K562 (cell line): ENCODE data around the gene PPP2R1A.

ENCODE experiments used
- BMI1 ChIP-seq: fragments of 150-350 bp; IDR thresholded peaks from 2 replicates; pipeline ENCODE4 v1.6.1; 2014; ENCODE audit warnings: low read length
- LARP7 ChIP-seq: fragments of 450-650 bp; IDR thresholded peaks from 2 replicates; pipeline ENCODE4 v1.6.1; 2016
- NR2F6 ChIP-seq: fragments of 450-650 bp; formaldehyde crosslinking; IDR thresholded peaks from 2 replicates; pipeline ENCODE4 v1.4.0; 2020; ENCODE audit warnings: mild to moderate bottlenecking
- SP1 ChIP-seq: sonication (generic); formaldehyde crosslinking; IDR thresholded peaks from 2 replicates; pipeline ENCODE4 v1.8.1; 2022; ENCODE audit warnings: mild to moderate bottlenecking, missing genetic modification reagents
- ZNF232 ChIP-seq: sonication (generic); formaldehyde crosslinking; IDR thresholded peaks from 2 replicates; pipeline ENCODE4 v1.8.0; 2022; ENCODE audit warnings: mild to moderate bottlenecking, missing genetic modification reagents
- ZNF274 ChIP-seq: IDR thresholded peaks from 2 replicates; pipeline ENCODE4 v1.6.1; 2011; ENCODE audit warnings: low read depth, mild to moderate bottlenecking, low read length, moderate library complexity, borderline replicate concordance
- ZSCAN29 ChIP-seq: fragments of 450-650 bp; IDR thresholded peaks from 2 replicates; pipeline ENCODE4 v1.6.1; 2017
- TF ChIP-seq, protein P1 (sequence below): sonication (generic); formaldehyde crosslinking; IDR thresholded peaks from 2 replicates; pipeline ENCODE4 v1.8.1; 2023; ENCODE audit warnings: missing genetic modification reagents, mild to moderate bottlenecking, borderline replicate concordance
- TF ChIP-seq, protein P2 (sequence below): sonication (generic); formaldehyde crosslinking; IDR thresholded peaks from 2 replicates; pipeline ENCODE4 v1.8.1; 2023; ENCODE audit warnings: mild to moderate bottlenecking, missing genetic modification reagents
- TF ChIP-seq, protein P3 (sequence below): sonication (generic); formaldehyde crosslinking; IDR thresholded peaks from 2 replicates; pipeline ENCODE4 v1.8.1; 2023; ENCODE audit warnings: mild to moderate bottlenecking, missing genetic modification reagents
- TF ChIP-seq, protein P4 (sequence below): sonication (generic); formaldehyde crosslinking; IDR thresholded peaks from 2 replicates; pipeline ENCODE4 v1.9.0; 2022; ENCODE audit warnings: mild to moderate bottlenecking, missing genetic modification reagents

DNA sequence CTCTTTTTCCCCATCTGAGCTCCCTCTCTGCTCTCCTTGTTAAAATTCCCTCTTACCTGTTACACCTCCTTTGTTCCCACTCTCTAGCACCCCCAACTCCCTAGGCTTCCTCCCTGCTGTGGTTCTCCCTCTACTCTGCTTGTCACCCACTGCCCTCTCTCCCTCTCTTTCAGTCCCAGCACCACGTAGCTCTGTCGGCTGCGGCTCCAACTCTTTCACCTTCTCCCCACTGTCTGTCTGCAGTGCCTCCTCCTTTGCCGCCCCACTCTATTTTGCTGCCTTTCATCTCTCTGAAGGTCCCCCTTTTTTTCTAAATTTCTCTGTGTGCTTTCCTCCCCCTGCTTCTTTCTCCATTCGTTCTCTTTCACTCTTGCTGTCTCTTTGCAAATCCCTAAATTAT lies 19.5 kb upstream of the PPP2R1A start:
- TF ChIP-seq, protein P1, sequence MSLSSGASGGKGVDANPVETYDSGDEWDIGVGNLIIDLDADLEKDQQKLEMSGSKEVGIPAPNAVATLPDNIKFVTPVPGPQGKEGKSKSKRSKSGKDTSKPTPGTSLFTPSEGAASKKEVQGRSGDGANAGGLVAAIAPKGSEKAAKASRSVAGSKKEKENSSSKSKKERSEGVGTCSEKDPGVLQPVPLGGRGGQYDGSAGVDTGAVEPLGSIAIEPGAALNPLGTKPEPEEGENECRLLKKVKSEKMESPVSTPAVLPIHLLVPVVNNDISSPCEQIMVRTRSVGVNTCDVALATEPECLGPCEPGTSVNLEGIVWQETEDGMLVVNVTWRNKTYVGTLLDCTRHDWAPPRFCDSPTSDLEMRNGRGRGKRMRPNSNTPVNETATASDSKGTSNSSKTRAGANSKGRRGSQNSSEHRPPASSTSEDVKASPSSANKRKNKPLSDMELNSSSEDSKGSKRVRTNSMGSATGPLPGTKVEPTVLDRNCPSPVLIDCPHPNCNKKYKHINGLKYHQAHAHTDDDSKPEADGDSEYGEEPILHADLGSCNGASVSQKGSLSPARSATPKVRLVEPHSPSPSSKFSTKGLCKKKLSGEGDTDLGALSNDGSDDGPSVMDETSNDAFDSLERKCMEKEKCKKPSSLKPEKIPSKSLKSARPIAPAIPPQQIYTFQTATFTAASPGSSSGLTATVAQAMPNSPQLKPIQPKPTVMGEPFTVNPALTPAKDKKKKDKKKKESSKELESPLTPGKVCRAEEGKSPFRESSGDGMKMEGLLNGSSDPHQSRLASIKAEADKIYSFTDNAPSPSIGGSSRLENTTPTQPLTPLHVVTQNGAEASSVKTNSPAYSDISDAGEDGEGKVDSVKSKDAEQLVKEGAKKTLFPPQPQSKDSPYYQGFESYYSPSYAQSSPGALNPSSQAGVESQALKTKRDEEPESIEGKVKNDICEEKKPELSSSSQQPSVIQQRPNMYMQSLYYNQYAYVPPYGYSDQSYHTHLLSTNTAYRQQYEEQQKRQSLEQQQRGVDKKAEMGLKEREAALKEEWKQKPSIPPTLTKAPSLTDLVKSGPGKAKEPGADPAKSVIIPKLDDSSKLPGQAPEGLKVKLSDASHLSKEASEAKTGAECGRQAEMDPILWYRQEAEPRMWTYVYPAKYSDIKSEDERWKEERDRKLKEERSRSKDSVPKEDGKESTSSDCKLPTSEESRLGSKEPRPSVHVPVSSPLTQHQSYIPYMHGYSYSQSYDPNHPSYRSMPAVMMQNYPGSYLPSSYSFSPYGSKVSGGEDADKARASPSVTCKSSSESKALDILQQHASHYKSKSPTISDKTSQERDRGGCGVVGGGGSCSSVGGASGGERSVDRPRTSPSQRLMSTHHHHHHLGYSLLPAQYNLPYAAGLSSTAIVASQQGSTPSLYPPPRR (CRISPR knock-in tag) = no peak
- TF ChIP-seq ZNF232 (no peak), BMI1 (no peak), SP1 (CRISPR knock-in tag) (no peak), ZNF274 (no peak), NR2F6 (no peak), ZSCAN29 (no peak), LARP7 (no peak)
- TF ChIP-seq, protein P2, sequence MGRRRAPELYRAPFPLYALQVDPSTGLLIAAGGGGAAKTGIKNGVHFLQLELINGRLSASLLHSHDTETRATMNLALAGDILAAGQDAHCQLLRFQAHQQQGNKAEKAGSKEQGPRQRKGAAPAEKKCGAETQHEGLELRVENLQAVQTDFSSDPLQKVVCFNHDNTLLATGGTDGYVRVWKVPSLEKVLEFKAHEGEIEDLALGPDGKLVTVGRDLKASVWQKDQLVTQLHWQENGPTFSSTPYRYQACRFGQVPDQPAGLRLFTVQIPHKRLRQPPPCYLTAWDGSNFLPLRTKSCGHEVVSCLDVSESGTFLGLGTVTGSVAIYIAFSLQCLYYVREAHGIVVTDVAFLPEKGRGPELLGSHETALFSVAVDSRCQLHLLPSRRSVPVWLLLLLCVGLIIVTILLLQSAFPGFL (CRISPR knock-in tag) = no peak
- TF ChIP-seq, protein P3, sequence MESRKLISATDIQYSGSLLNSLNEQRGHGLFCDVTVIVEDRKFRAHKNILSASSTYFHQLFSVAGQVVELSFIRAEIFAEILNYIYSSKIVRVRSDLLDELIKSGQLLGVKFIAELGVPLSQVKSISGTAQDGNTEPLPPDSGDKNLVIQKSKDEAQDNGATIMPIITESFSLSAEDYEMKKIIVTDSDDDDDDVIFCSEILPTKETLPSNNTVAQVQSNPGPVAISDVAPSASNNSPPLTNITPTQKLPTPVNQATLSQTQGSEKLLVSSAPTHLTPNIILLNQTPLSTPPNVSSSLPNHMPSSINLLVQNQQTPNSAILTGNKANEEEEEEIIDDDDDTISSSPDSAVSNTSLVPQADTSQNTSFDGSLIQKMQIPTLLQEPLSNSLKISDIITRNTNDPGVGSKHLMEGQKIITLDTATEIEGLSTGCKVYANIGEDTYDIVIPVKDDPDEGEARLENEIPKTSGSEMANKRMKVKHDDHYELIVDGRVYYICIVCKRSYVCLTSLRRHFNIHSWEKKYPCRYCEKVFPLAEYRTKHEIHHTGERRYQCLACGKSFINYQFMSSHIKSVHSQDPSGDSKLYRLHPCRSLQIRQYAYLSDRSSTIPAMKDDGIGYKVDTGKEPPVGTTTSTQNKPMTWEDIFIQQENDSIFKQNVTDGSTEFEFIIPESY (CRISPR knock-in tag) = no peak
- TF ChIP-seq, protein P4, sequence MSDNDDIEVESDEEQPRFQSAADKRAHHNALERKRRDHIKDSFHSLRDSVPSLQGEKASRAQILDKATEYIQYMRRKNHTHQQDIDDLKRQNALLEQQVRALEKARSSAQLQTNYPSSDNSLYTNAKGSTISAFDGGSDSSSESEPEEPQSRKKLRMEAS = no peak
